ENCODE data around the gene UBE2F. TPM values are rescaled to one million over a fixed set of nuclear protein-coding genes. Genes with fewer than 3 reads are reported as not detected.

Gene UBE2F
- total and polyA plus RNA-seq, 2 of the 13 experiments (the other 11 are each of a cell fraction or from before 2014, with no cell fraction given), result 35.4 to 73.1 TPM

GRCh38 chr2:237923481-237924163 is 43.2 kb upstream of the UBE2F start (continued):
- no peak for TF ChIP-seq CCDC6 (CRISPR knock-in tag; IDR thresholded peaks at IDR 0.05)
- peak; percentile 51; the same call in 1 of the 2 replicates for TF ChIP-seq TBX2 (CRISPR knock-in tag; IDR thresholded peaks at IDR 0.05; ENCODE audit: borderline replicate concordance)
- TF ChIP-seq, protein P1, sequence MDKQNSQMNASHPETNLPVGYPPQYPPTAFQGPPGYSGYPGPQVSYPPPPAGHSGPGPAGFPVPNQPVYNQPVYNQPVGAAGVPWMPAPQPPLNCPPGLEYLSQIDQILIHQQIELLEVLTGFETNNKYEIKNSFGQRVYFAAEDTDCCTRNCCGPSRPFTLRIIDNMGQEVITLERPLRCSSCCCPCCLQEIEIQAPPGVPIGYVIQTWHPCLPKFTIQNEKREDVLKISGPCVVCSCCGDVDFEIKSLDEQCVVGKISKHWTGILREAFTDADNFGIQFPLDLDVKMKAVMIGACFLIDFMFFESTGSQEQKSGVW (CRISPR knock-in tag; IDR thresholded peaks at IDR 0.05; ENCODE audit: borderline replicate concordance), result no peak
- TF ChIP-seq ZNF510 (CRISPR knock-in tag; IDR thresholded peaks at IDR 0.05; ENCODE audit: low read depth), result no peak
- no peak for TF ChIP-seq ZNF337 (CRISPR knock-in tag; IDR thresholded peaks at IDR 0.05; ENCODE audit: borderline replicate concordance, low read depth)
- no peak for TF ChIP-seq GTF2F1 (IDR thresholded peaks at IDR 0.05; ENCODE audit: low read length)
- no peak for TF ChIP-seq ZSCAN25 (CRISPR knock-in tag; IDR thresholded peaks at IDR 0.05)
- TF ChIP-seq, protein P2, sequence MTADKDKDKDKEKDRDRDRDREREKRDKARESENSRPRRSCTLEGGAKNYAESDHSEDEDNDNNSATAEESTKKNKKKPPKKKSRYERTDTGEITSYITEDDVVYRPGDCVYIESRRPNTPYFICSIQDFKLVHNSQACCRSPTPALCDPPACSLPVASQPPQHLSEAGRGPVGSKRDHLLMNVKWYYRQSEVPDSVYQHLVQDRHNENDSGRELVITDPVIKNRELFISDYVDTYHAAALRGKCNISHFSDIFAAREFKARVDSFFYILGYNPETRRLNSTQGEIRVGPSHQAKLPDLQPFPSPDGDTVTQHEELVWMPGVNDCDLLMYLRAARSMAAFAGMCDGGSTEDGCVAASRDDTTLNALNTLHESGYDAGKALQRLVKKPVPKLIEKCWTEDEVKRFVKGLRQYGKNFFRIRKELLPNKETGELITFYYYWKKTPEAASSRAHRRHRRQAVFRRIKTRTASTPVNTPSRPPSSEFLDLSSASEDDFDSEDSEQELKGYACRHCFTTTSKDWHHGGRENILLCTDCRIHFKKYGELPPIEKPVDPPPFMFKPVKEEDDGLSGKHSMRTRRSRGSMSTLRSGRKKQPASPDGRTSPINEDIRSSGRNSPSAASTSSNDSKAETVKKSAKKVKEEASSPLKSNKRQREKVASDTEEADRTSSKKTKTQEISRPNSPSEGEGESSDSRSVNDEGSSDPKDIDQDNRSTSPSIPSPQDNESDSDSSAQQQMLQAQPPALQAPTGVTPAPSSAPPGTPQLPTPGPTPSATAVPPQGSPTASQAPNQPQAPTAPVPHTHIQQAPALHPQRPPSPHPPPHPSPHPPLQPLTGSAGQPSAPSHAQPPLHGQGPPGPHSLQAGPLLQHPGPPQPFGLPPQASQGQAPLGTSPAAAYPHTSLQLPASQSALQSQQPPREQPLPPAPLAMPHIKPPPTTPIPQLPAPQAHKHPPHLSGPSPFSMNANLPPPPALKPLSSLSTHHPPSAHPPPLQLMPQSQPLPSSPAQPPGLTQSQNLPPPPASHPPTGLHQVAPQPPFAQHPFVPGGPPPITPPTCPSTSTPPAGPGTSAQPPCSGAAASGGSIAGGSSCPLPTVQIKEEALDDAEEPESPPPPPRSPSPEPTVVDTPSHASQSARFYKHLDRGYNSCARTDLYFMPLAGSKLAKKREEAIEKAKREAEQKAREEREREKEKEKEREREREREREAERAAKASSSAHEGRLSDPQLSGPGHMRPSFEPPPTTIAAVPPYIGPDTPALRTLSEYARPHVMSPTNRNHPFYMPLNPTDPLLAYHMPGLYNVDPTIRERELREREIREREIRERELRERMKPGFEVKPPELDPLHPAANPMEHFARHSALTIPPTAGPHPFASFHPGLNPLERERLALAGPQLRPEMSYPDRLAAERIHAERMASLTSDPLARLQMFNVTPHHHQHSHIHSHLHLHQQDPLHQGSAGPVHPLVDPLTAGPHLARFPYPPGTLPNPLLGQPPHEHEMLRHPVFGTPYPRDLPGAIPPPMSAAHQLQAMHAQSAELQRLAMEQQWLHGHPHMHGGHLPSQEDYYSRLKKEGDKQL (CRISPR knock-in tag; IDR thresholded peaks at IDR 0.05; ENCODE audit: low read depth), result no peak
- TF ChIP-seq KLF9 (CRISPR knock-in tag; IDR thresholded peaks at IDR 0.05; ENCODE audit: low read depth), result no peak
- no peak for TF ChIP-seq MIXL1 (CRISPR knock-in tag; IDR thresholded peaks at IDR 0.05)
- no peak for TF ChIP-seq POLR2G (IDR thresholded peaks at IDR 0.05; ENCODE audit: low read depth, low read length)
- no peak for TF ChIP-seq NKX3-1 (CRISPR knock-in tag; IDR thresholded peaks at IDR 0.05)
- TF ChIP-seq ZNF574 (CRISPR knock-in tag; IDR thresholded peaks at IDR 0.05), result no peak
- TF ChIP-seq ZSCAN9 (CRISPR knock-in tag; IDR thresholded peaks at IDR 0.05; ENCODE audit: borderline replicate concordance), result no peak
- TF ChIP-seq ZNF552 (CRISPR knock-in tag; IDR thresholded peaks at IDR 0.05; ENCODE audit: borderline replicate concordance), result no peak
- no peak for TF ChIP-seq ARID2 (CRISPR knock-in tag; IDR thresholded peaks at IDR 0.05; ENCODE audit: borderline replicate concordance)
- peak; percentile 52; the same call in 1 of the 2 replicates for TF ChIP-seq SALL1 (CRISPR knock-in tag; IDR thresholded peaks at IDR 0.05)
- TF ChIP-seq ZBTB34 (CRISPR knock-in tag; IDR thresholded peaks at IDR 0.05), result no peak
- no peak for TF ChIP-seq SSRP1 (CRISPR knock-in tag; IDR thresholded peaks at IDR 0.05)
- no peak for TF ChIP-seq ZNF224 (CRISPR knock-in tag; IDR thresholded peaks at IDR 0.05)
- TF ChIP-seq TP53 (CRISPR knock-in tag; conservative IDR thresholded peaks at IDR 0.05), result no peak
